IMR-90 (cell line): ENCODE measurements around the gene LDLRAD4.

Experiments
- POLR2A ChIP-seq: IDR thresholded peaks from 2 replicates; pipeline ENCODE4 v1.6.1; 2012; ENCODE audit warnings: mild to moderate bottlenecking, low read depth, low read length
- RAD21 ChIP-seq: IDR thresholded peaks from 2 replicates; pipeline ENCODE4 v1.6.1; 2012; ENCODE audit warnings: low read length, improper control_type of control experiment
- RFX5 ChIP-seq: IDR thresholded peaks from 2 replicates; pipeline ENCODE4 v1.8.0; 2012; ENCODE audit warnings: low read depth, mild to moderate bottlenecking, low read length, moderate library complexity
- TF ChIP-seq, protein P1 (sequence below): conservative IDR thresholded peaks from 2 replicates; pipeline ENCODE4 v1.5.1; 2012; ENCODE audit warnings: mild to moderate bottlenecking, low read depth, low read length, improper control_type of control experiment

DNA sequence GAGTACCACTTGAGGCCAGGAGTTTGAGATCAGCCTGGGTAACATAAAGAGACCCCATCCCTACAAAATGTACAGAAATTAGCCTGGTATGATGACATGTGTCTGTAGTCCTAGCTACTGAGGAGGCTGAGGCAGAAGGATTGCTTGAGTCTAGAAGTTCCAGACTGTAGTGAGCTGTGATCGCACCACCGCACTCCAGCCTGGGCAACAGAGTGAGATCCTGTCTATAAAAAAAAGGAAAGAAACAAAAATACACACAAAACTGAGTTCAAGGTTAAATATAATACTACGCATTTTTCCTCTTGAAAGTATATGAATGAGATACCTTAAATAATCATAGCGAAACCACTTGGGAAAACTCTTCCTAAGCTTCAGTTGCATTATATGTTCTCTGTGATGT lies 94.0 kb downstream of the LDLRAD4 start:
- TF ChIP-seq RFX5 (no peak), POLR2A (no peak), RAD21 (no peak)
- TF ChIP-seq, protein P1, sequence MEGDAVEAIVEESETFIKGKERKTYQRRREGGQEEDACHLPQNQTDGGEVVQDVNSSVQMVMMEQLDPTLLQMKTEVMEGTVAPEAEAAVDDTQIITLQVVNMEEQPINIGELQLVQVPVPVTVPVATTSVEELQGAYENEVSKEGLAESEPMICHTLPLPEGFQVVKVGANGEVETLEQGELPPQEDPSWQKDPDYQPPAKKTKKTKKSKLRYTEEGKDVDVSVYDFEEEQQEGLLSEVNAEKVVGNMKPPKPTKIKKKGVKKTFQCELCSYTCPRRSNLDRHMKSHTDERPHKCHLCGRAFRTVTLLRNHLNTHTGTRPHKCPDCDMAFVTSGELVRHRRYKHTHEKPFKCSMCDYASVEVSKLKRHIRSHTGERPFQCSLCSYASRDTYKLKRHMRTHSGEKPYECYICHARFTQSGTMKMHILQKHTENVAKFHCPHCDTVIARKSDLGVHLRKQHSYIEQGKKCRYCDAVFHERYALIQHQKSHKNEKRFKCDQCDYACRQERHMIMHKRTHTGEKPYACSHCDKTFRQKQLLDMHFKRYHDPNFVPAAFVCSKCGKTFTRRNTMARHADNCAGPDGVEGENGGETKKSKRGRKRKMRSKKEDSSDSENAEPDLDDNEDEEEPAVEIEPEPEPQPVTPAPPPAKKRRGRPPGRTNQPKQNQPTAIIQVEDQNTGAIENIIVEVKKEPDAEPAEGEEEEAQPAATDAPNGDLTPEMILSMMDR = no peak
